SH-SY5Y (cell line): ENCODE results near the gene TAF1A.

Experiments used
- GATA2 ChIP-seq: IDR thresholded peaks from 2 replicates; pipeline ENCODE4 v1.6.1; 2011; ENCODE audit warnings: mild to moderate bottlenecking, low read depth, low read length
- GATA3 ChIP-seq: IDR thresholded peaks from 2 replicates; pipeline ENCODE4 v1.6.1; 2011; ENCODE audit warnings: low read depth, mild to moderate bottlenecking, low read length, moderate library complexity

DNA sequence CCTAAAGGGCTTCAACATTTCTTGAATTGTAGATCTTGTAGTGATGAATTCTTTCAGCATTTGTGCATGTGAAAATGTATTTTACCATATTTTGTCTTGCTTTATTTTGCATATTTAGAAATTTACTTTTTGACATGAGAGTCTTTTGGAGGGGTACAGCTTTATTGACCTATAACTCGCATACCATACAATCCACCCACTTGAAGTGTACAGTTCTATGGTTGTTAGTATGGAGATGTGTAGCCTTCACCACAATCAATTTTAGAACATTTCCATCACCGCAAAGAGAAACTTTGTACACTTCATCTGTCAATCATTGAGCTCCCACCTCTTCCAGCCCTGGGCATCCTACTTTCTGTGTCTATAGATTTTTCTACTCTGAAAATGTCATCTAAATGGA lies 21.0 kb upstream of the TAF1A start:
- TF ChIP-seq GATA2 (no peak), GATA3 (no peak)
